T47D (cell line): ENCODE measurements around the gene HAO1.

Experiments
- DNase-seq, 2 experiments: peaks; one replicate each; pipeline versions ENCODE4 v3.0.0 to v3.0.0-alpha.2; 2011 to 2012; ENCODE audit warnings: low read depth in 1 of 2, low spot score in 1 of 2
- JUND ChIP-seq: IDR thresholded peaks from 2 replicates; pipeline ENCODE4 v1.6.1; 2012; ENCODE audit warnings: low read depth
- in situ Hi-C: cut with HindIII; loops from 2 replicates; pipeline ENCODE4 v1.10.0; 2016; ENCODE audit warnings: low sequenced_read_pairs, low pct_unique_long_range_greater_than_20kb

The HAO1 gene

DNA sequence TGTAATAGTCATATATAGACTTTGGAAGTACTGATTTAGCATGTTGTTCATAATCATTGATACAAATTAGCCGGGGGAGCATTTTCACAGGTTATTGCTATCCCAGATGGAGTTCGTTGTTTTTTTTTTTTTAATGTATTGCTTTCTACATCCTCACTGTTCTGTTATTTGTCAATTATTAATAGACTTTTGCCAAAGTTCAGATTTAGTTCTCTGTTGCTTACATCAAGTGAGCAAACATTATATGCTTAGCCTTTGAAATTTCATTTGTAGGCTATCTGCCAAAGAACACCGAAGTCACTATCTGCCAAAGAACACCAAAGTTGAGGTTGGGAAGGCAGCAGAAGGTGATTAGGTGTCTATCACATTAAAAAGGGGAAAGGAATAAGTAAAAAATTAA lies at the start of gene HAO1:
TSS of gene HAO1 (minus strand) at position 118 of the 400 bp plus-strand sequence. CDS start at position 82, 36 bp downstream.
- in situ Hi-C loops: no loop called here
- no peak for TF ChIP-seq JUND
- DNase-seq: no peak

DNA sequence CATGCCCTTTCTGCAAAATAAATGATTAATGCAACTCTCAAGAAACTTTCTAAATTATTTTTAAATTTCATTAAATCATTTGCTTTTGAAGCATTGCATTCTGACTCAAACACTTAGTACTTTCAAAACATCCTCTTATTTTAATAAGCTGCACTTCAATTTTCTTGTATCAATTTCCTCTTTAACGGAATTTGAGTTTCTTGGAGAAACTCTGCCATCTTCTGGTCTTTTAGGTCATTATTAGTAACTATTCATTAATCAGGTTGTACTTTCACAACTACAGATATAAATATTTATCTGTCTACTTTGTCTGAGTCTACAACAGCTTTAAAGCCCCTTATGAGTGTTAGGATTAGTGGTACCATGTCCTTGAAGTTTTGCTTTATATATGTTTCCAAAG lies 49.1 kb upstream of the HAO1 start:
- in situ Hi-C loops: no loop called here
- DNase-seq: no peak
- TF ChIP-seq JUND: no peak

DNA sequence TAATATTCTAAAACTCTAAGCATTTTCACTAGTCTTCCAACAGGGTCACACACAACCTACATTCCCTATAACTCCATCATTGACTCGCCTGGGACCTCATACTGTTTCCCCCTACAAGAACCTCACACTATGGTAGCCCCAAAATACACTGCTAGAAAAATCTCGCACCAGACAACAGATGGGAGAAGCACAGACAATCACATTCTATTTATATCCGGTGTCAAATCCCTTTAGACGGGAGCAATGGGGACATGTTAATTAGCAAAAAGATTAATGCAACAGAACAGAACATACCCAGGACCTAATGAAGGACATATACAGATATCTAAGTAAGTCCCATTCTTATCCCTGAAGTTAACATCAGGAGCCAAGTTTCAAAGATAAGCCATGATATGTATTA lies 45.7 kb upstream of the HAO1 start:
- TF ChIP-seq JUND: no peak
- in situ Hi-C loops: no loop called here
- no peak for DNase-seq

DNA sequence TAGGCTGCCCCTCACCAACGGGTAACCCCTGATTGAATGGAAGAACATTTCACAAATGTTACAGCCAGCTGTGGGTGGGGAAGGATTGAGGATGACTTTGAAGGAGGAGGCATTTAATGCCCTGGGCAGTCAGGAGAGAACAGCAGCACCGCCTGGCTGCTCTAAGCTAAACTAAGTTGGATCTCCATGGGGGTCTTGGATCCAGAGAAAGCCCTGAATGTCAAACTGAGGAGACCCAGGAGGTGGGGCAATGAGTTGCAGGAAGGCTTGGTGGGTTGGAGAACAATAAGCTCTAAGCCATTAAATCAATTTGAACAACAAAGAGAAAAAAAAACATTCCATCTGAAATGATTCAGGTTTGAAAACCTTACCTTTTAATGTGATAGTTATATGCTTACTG lies 43.9 kb upstream of the HAO1 start:
- in situ Hi-C loops: no loop called here
- no peak for TF ChIP-seq JUND
- no peak for DNase-seq

DNA sequence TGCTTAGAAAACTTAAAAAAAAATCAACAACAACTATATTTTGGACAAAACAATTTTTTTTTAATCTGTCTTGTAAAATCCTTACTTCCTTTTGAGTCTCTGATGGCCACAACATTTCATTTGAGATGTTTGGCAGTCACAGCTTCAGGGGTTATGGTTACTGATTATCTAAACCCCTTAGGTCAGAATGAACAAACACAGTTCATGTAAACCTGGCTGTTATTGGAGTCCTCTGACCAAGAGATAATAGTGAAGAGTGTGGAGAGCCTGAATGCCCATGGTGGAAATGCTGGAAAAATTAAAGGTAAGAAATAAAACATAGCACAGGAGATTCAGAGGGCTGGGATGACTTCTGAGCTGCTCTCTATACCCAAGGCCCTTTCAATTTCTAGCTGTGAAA lies 41.1 kb upstream of the HAO1 start:
- no peak for DNase-seq
- in situ Hi-C loops: no loop called here
- TF ChIP-seq JUND: no peak

DNA sequence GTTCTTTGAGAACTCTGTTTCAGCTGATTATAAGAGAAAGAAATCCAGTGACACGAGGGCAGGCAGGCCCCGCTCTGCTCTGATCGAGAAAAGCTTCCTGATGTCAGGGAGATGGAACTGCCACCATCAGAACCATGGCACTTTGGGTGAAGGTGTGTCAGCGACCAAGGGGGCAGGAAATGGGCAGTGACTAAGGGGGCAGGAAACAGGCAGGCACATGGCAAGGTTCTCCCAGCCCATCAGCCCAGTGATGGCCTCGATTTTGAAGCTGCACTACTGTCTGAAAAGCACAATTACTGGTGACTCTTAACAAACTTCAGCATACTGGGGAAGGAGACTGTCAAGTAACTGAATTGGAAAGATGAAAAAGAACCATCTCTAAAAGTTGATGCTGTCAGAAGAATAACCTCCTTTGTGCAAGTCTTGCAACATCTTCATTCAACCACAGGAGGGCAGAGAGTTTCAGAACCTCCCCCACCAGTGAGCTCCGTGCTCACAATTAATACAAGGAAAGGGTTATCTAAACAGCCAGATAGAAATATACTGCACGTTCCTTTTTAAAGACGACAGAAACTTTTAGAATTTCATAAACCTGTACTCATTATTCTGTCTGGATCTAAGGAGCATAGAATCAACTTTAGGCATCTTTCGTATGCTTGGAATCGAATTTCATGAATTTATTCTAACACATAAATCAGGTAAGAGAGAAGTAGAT lies 40.2 kb upstream of the HAO1 start:
- TF ChIP-seq JUND: no peak

DNA sequence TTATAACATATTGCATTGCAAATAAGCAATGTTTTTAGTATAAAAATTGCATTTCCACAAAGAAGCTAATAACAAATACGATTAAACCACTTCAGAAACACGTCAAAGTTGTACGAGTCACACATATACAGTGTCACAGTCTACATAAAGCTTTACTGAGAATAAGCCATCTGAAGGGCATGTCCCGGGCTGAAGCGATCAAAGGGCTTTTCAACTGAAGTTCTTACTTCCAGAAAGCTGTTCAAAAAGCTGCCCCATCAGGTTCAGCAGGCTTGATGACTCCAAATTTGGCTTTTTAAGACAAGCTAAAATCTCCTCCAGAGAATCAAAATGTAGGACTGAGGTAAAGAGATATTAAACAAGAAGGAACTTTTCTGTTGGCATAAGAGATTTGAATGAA lies 37.5 kb upstream of the HAO1 start:
- no peak for TF ChIP-seq JUND
- no peak for DNase-seq
- in situ Hi-C loops: no loop called here

More for the DNA sequence above, 40.2 kb upstream of the HAO1 start:
- peak; percentile 26 to 48 for DNase-seq
- in situ Hi-C loops: no loop called here

DNA sequence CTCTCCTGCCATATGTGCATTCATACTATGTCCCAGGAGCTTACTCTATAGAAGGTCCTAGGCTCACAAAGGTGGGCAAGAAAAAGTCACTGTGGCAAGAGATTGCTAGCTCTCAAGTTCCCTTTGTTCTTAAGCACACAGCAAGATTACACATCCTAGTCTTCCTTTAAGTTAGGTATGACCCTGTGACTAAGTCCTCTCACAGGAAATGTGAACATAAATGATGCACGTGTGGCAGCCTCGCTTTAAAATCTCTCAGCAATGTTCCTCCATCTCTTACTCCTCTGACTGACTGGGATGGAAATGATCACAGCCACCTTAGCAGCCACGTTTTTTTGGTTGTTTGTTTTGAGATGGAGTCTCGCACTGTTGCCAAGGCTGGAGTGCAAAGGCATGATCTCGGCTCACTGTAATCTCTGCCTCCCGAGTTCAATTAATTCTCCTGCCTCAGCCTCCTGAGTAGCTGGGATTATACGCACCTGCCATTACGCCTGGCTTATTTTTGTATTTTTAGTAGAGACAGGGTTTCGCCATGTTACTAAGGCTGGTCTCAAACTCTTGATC lies 35.7 kb upstream of the HAO1 start:
- DNase-seq: no peak
- in situ Hi-C loops: no loop called here
- no peak for TF ChIP-seq JUND

DNA sequence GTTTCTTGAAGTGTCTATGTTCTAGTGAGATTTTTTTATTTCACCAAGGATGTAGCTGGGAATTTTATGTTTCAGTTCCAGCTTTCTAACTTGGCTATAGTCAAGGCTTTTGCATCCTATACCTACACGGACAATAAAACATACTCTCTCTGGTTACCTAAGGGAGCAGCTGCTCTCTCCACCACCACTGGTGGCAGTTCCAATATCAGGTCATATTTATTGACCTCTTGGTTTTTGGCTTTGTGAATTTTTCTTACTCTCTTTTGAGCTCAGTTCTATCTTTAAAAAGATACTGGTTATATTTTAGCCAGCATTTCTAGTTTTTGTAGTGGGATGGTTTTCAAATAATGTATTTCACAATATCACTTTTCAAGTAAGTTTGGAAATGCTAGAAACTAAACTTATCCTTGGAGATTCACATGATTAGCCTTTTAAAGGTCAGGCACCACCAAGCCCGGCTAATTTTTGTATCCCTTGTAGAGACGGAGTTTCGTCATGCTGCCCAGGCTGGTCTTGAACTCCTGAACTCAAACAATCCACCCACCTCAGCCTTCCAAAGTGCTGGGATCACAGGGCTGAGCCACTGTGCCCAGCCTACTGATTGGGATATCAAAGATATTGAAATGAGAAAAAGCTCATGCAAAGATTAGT lies 34.7 kb upstream of the HAO1 start:
- no peak for DNase-seq
- in situ Hi-C loops: no loop called here
- no peak for TF ChIP-seq JUND

DNA sequence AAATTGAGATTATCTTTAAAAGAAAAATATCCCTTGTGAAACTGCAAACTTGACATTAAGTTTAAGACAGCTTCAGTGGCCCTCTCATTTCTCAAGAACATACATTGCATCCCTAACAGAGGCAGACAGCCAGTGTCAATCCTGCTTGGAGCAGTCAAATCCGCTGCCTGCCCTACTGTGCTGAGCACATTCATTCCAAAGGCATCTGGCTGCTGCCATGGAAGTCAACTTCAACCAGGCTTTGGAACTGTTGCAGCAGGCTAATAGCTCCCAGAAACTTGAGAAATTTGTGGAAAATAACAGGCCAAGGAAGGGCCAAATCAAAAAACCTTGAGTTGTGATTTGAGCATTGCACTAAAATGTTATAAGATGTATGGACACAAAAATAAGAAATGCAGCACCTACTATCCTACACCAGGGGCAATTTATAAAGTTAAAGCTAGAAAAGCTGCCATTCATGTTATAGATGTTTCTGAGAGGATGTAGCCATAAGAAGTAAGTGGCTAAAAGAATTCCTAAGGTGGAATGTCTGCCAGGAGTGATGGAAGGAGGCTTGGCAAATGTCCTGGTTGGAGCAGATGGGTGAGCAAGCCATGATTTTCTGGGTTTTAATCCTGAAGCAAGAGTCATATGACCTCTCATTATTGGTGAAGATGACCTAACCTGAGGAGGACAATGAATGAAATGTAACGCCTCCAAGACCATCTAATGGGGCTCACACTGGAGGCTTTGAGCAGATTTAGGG lies 31.4 kb upstream of the HAO1 start:
- DNase-seq: no peak
- in situ Hi-C loops: no loop called here
- TF ChIP-seq JUND: no peak

DNA sequence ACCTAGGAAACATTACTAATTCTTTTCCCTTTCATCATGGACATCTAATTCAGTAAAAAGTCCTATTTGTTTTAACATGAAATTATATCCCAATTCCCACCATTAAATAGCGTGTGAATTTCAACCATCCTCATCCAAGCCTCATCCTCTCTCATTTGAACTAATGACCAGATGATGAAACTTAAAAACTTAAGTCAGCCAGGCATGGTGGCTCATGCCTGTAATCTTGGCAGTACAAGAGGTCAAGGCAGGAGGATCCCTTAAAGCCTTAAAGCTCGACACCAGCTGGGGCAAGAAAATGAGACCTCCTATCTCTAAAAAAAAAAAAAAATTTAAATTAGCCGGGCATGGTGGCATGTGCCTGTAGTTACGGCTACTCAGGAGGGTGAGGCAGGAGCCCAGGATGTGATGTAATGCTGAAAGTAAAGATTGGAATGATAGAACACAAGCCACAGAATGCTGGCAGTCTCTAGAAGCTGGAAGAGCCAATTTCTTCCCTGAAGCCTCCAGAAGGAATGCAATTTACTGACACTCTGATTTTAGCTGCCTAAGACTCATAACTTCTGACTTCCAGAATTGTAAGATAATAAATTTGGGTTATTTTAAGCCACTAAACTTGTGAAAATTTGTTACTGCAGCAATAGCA lies 27.1 kb upstream of the HAO1 start:
- in situ Hi-C loops: no loop called here
- no peak for TF ChIP-seq JUND
- DNase-seq: peak; percentile 4 to 42

DNA sequence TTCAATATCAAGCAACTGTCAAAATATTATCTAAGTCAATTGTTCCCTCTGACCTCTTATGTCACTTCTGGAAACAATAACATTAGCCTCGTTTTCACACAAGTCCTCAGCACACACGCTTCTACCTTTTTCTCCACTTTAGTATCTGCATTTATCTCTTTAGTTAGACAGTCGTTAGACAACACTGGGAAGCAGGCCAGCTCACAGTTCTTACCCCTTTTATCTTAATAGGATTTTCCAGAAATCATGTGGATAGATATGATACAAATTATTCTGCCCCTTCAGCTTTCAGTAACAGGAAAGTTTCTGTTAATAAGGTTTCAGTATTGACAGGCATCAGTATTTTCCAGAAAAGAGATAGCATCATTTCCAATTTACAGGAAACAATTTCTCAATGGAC lies 25.9 kb upstream of the HAO1 start:
- no peak for TF ChIP-seq JUND
- no peak for DNase-seq
- in situ Hi-C loops: no loop called here
